Esophagus muscularis mucosa (tissue), 4 donors: ENCODE measurements around the gene RETREG1. TPM values are rescaled to one million over a fixed set of nuclear protein-coding genes. Genes with fewer than 3 reads are reported as not detected.
A peak's percentile ranks its signal among the peaks of the same experiment; 100 is the strongest.

Experiments
- DNase-seq: peaks from one replicate; pipeline ENCODE4 v3.0.0-alpha.2; 2017; ENCODE audit errors: extremely low spot score
- H3K27ac ChIP-seq, 4 donors: fragments of 200-600 bp; sonication (generic); replicated peaks in 1 of 4; 1 replicate in 3 of 4; 2 replicates in 1 of 4; pipeline ENCODE4 v1.5.1; 2016 to 2019; ENCODE audit warnings: mild to moderate bottlenecking in 1 of 4
- H3K27me3 ChIP-seq, 4 donors: fragments of 200-600 bp; sonication (generic); one replicate each; pipeline versions ENCODE4 v1.5.1 to v1.6.0; 2016 to 2019
- H3K36me3 ChIP-seq, 4 donors: fragments of 200-600 bp; sonication (generic); one replicate each; pipeline ENCODE4 v1.5.1; 2016 to 2019
- H3K4me1 ChIP-seq, 4 donors: fragments of 200-600 bp; sonication (generic); one replicate each; pipeline ENCODE4 v1.5.1; 2016 to 2019
- H3K4me3 ChIP-seq, 4 donors: fragments of 200-600 bp; sonication (generic); 1 replicate in 2 of 4; 2 replicates in 2 of 4; pipeline ENCODE4 v1.5.1; 2016 to 2019; ENCODE audit warnings: mild to moderate bottlenecking in 4 of 4, moderate library complexity in 1 of 4
- H3K9me3 ChIP-seq, 4 donors: fragments of 200-600 bp; sonication (generic); 1 replicate in 3 of 4; 2 replicates in 1 of 4; pipeline ENCODE4 v1.5.1; 2016 to 2019
- CTCF ChIP-seq, 3 experiments: fragments of 200-600 bp in 2 of 3; fragments of 450-650 bp in 1 of 3; sonication (generic) in 2 of 3; IDR thresholded peaks; one replicate each; pipeline ENCODE4 v1.5.1; 2017 to 2019; ENCODE audit warnings: antibody characterized with exemption in 3 of 3, mild to moderate bottlenecking in 2 of 3, moderate library complexity in 1 of 3
- EP300 ChIP-seq: sonication (generic); formaldehyde crosslinking; IDR thresholded peaks from one replicate; pipeline ENCODE4 v1.6.1; 2017; ENCODE audit warnings: antibody characterized with exemption
- POLR2A ChIP-seq: fragments of 450-650 bp; IDR thresholded peaks from one replicate; pipeline ENCODE4 v1.6.1; 2017; ENCODE audit warnings: antibody characterized with exemption, moderate library complexity, mild to moderate bottlenecking, low read depth
- POLR2AphosphoS5 ChIP-seq, 2 donors: sonication (generic); formaldehyde crosslinking; IDR thresholded peaks; one replicate each; pipeline ENCODE4 v1.6.1; 2017; ENCODE audit warnings: antibody characterized with exemption in 2 of 2
- WGBS: methylation state at CpG from one replicate; pipeline ENCODE4 v1.1.5; 2018; 5-methylcytosine and 5-hydroxymethylcytosine counted together
- intact Hi-C: fragments of 100-400 bp; cut with DNase I; formaldehyde crosslinking; loops from one replicate; pipeline ENCODE4 v1.15.1; 2023
- total RNA-seq, 4 donors: library from RNA; depleted of rRNA; stranded (reverse); fragments of >200 nt; gene quantifications; one replicate each; pipeline versions ENCODE4 v1.1.0 to v1.2.1, GENCODE V29; 2016

The RETREG1 gene
- total RNA-seq, 4 donors from 2014 or later: 7.5 to 13.0 (median 10.3) TPM

GRCh38 chr5:16574789-16575721 lies 41.7 kb downstream of the RETREG1 start:
- Histone ChIP-seq H3K4me3 (no peak overlapping the region), H3K27ac (no peak overlapping the region)

GRCh38 chr5:16573401-16573800 lies 43.4 kb downstream of the RETREG1 start:
- 87% methylated on average over 2 of the region's 2 CpGs for WGBS
- no peaks in the 10 kb centered on the region for H3K27me3 ChIP-seq
- no peak overlapping the region for H3K27ac ChIP-seq
- no peaks in the 10 kb centered on the region for H3K36me3 ChIP-seq
- H3K9me3 ChIP-seq: no peaks in the 10 kb centered on the region
- peaks cover 0 to 14% (median 0%) of the 10 kb centered on the region in 4 donors for H3K4me1 ChIP-seq
- DNase-seq: no peak
- TF ChIP-seq POLR2AphosphoS5 (IDR thresholded peaks at IDR 0.05): no peak
- TF ChIP-seq EP300: no peak
- TF ChIP-seq CTCF (IDR thresholded peaks at IDR 0.05): no peak
- TF ChIP-seq POLR2A: no peak
- intact Hi-C loops: no loop called here
- H3K4me3 ChIP-seq: no peak overlapping the region

More at GRCh38 chr5:16574789-16575721, 41.7 kb downstream of the RETREG1 start:
- H3K36me3 ChIP-seq: no peaks in the 10 kb centered on the region
- TF ChIP-seq POLR2AphosphoS5 (IDR thresholded peaks at IDR 0.05) (no peak), POLR2A (no peak), CTCF (IDR thresholded peaks at IDR 0.05) (no peak), EP300 (no peak)
- DNase-seq: no peak
- 73% methylated on average over 12 of the region's 12 CpGs for WGBS
- H3K4me1 ChIP-seq: peaks cover 0 to 14% (median 3%) of the 10 kb centered on the region in 4 donors
- intact Hi-C loops: no loop called here
- H3K27me3 ChIP-seq: no peaks in the 10 kb centered on the region
- no peaks in the 10 kb centered on the region for H3K9me3 ChIP-seq

DNA sequence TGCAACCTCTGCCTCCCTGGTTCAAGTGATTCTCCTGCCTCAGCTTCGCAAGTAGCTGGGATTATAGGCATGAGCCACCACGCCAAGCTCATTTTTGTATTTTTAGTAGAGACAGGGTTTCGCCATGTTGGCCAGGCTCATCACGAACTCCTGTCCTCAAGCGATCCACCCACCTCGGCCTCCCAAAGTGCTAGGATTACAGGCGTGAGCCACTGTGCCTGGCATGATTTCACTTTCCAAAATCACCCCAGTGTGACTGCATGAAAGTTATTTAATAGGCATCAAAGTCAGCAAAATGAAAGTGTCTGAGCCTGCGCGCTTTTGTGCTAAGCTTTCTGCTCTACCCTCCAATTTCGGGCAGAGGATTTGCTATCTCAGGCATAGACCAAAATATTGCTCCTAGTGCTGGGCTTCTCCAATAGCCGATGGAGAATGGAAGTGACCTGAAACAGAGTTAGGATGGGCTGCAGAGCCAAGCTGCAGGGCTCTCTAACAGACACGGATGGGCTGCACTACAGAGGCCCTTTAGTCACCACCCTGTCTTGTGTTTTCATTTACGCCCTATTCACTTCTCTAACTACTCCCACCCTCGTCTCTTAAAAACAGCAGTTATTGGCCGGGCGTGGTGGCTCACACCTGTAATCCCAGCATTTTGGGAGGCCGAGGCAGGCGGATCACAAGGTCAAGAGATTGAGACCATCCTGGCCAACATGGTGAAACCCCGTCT lies 44.3 kb downstream of the RETREG1 start:
- intact Hi-C loops: no loop called here
- Histone ChIP-seq H3K4me1 (peaks cover 0 to 14% (median 0%) of the 10 kb centered on the region in 4 donors), H3K4me3 (no peak overlapping the region), H3K36me3 (no peaks in the 10 kb centered on the region), H3K27me3 (no peaks in the 10 kb centered on the region), H3K9me3 (no peaks in the 10 kb centered on the region), H3K27ac (no peak overlapping the region)
- peak; percentile 72 for DNase-seq
- WGBS: 92% methylated on average over 19 of the region's 19 CpGs
- no peak for TF ChIP-seq EP300
- no peak for TF ChIP-seq POLR2A
- TF ChIP-seq POLR2AphosphoS5 (IDR thresholded peaks at IDR 0.05): no peak
- no peak for TF ChIP-seq CTCF (IDR thresholded peaks at IDR 0.05)

GRCh38 chr5:16571016-16571415 lies 45.8 kb downstream of the RETREG1 start:
- TF ChIP-seq CTCF (IDR thresholded peaks at IDR 0.05): no peak
- TF ChIP-seq POLR2AphosphoS5 (IDR thresholded peaks at IDR 0.05): no peak
- no peak for TF ChIP-seq POLR2A
- TF ChIP-seq EP300: no peak
- H3K36me3 ChIP-seq: no peaks in the 10 kb centered on the region
- no peaks in the 10 kb centered on the region for H3K27me3 ChIP-seq
- H3K27ac ChIP-seq: no peak overlapping the region
- intact Hi-C loops: no loop called here
- WGBS: 72% methylated on average over 4 of the region's 4 CpGs
- H3K4me3 ChIP-seq: no peak overlapping the region
- H3K4me1 ChIP-seq: peaks cover 0 to 14% (median 0%) of the 10 kb centered on the region in 4 donors
- no peaks in the 10 kb centered on the region for H3K9me3 ChIP-seq
- DNase-seq: peak; percentile 57
